Neuron (in vitro differentiated cells): Measurements from ENCODE around the gene STIP1.
A peak's percentile ranks its signal among the peaks of the same experiment; 100 is the strongest.

ENCODE experiments used
- H2AFZ ChIP-seq: one replicate; pipeline ENCODE4 v1.6.1; 2013; ENCODE audit warnings: low read depth, mild to moderate bottlenecking, inconsistent platforms, low read length, moderate library complexity
- H3K27me3 ChIP-seq: one replicate; pipeline ENCODE4 v1.6.1; 2013; ENCODE audit warnings: low read length; ENCODE audit not compliant: insufficient read depth
- H3K36me3 ChIP-seq: one replicate; pipeline ENCODE4 v1.6.1; 2013; ENCODE audit warnings: low read length; ENCODE audit not compliant: insufficient read depth
- H3K4me1 ChIP-seq: one replicate; pipeline ENCODE4 v1.6.1; 2013; ENCODE audit warnings: low read length; ENCODE audit not compliant: insufficient read depth
- H3K4me3 ChIP-seq: 2 replicates; pipeline ENCODE4 v1.5.1; 2013; ENCODE audit warnings: mild to moderate bottlenecking, low read length, moderate library complexity
- H3K9me3 ChIP-seq: one replicate; pipeline ENCODE4 v1.6.1; 2013; ENCODE audit warnings: low read length

The STIP1 gene

GRCh38 chr11:64185693-64186491 is at the start of gene STIP1:
Gene STIP1, plus strand, starts transcription at chr11:64186171. Its CDS starts 91 bp downstream, at chr11:64186262.
- H3K9me3 ChIP-seq, result no peaks in the 10 kb centered on the region
- H3K4me1 ChIP-seq, result peaks cover 12% of the 10 kb centered on the region
- H2AFZ ChIP-seq, result no peak within 1 kb of the TSS
- no peaks in the 10 kb centered on the region for H3K27me3 ChIP-seq
- H3K36me3 ChIP-seq, result peaks cover 15% of the 10 kb centered on the region
- peak within 1 kb of the TSS; percentile 68 for H3K4me3 ChIP-seq

GRCh38 chr11:64136765-64137441 is 49.1 kb upstream of the STIP1 start:
- H2AFZ ChIP-seq, result no peak overlapping the region
- H3K9me3 ChIP-seq, result no peaks in the 10 kb centered on the region
- no peaks in the 10 kb centered on the region for H3K27me3 ChIP-seq
- no peaks in the 10 kb centered on the region for H3K36me3 ChIP-seq
- H3K4me3 ChIP-seq, result no peak overlapping the region
- peaks cover 17% of the 10 kb centered on the region for H3K4me1 ChIP-seq

GRCh38 chr11:64138398-64138797 is 47.6 kb upstream of the STIP1 start:
- H3K27me3 ChIP-seq, result no peaks in the 10 kb centered on the region
- no peak overlapping the region for H2AFZ ChIP-seq
- H3K36me3 ChIP-seq, result no peaks in the 10 kb centered on the region
- H3K4me3 ChIP-seq, result no peak overlapping the region
- no peaks in the 10 kb centered on the region for H3K9me3 ChIP-seq
- H3K4me1 ChIP-seq, result peaks cover 12% of the 10 kb centered on the region

- Histone ChIP-seq H3K36me3 (no peaks in the 10 kb centered on the region), H3K9me3 (no peaks in the 10 kb centered on the region), H3K27me3 (no peaks in the 10 kb centered on the region), H3K4me1 (peaks cover 12% of the 10 kb centered on the region), H3K4me3 (no peak overlapping the region), H2AFZ (no peak overlapping the region)
Measured at GRCh38 chr11:64139049-64139448, 46.9 kb upstream of the STIP1 start.

- Histone ChIP-seq H3K4me3 (no peak overlapping the region), H3K4me1 (peaks cover 19% of the 10 kb centered on the region), H3K27me3 (no peaks in the 10 kb centered on the region), H2AFZ (no peak overlapping the region), H3K9me3 (no peaks in the 10 kb centered on the region), H3K36me3 (no peaks in the 10 kb centered on the region)
Measured at GRCh38 chr11:64140082-64140481, 45.9 kb upstream of the STIP1 start.

- peaks cover 24% of the 10 kb centered on the region for H3K4me1 ChIP-seq
- H2AFZ ChIP-seq, result no peak overlapping the region
- H3K4me3 ChIP-seq, result no peak overlapping the region
- H3K27me3 ChIP-seq, result no peaks in the 10 kb centered on the region
- H3K9me3 ChIP-seq, result no peaks in the 10 kb centered on the region
- H3K36me3 ChIP-seq, result no peaks in the 10 kb centered on the region
Measured at GRCh38 chr11:64141081-64141783, 44.7 kb upstream of the STIP1 start.

- H3K27me3 ChIP-seq, result no peaks in the 10 kb centered on the region
- peaks cover 21% of the 10 kb centered on the region for H3K4me1 ChIP-seq
- H3K9me3 ChIP-seq, result no peaks in the 10 kb centered on the region
- H2AFZ ChIP-seq, result no peak overlapping the region
- no peaks in the 10 kb centered on the region for H3K36me3 ChIP-seq
- H3K4me3 ChIP-seq, result no peak overlapping the region
Measured at GRCh38 chr11:64144587-64145472, 41.1 kb upstream of the STIP1 start.

GRCh38 chr11:64146036-64146955 is 39.7 kb upstream of the STIP1 start:
- Histone ChIP-seq H3K9me3 (no peaks in the 10 kb centered on the region), H3K4me1 (peaks cover 21% of the 10 kb centered on the region), H2AFZ (no peak overlapping the region), H3K4me3 (no peak overlapping the region), H3K27me3 (no peaks in the 10 kb centered on the region), H3K36me3 (no peaks in the 10 kb centered on the region)

- no peak overlapping the region for H2AFZ ChIP-seq
- H3K4me3 ChIP-seq, result no peak overlapping the region
- H3K36me3 ChIP-seq, result no peaks in the 10 kb centered on the region
- no peaks in the 10 kb centered on the region for H3K9me3 ChIP-seq
- H3K27me3 ChIP-seq, result no peaks in the 10 kb centered on the region
- H3K4me1 ChIP-seq, result peaks cover 23% of the 10 kb centered on the region
Measured at GRCh38 chr11:64148226-64148916, 37.6 kb upstream of the STIP1 start.

GRCh38 chr11:64148917-64149617 is 36.9 kb upstream of the STIP1 start:
- Histone ChIP-seq H3K4me3 (no peak overlapping the region), H3K27me3 (no peaks in the 10 kb centered on the region), H3K36me3 (no peaks in the 10 kb centered on the region), H3K9me3 (no peaks in the 10 kb centered on the region), H2AFZ (no peak overlapping the region), H3K4me1 (peaks cover 30% of the 10 kb centered on the region)

GRCh38 chr11:64150051-64150450 is 35.9 kb upstream of the STIP1 start:
- no peak overlapping the region for H3K4me3 ChIP-seq
- no peak overlapping the region for H2AFZ ChIP-seq
- no peaks in the 10 kb centered on the region for H3K9me3 ChIP-seq
- peaks cover 25% of the 10 kb centered on the region for H3K4me1 ChIP-seq
- H3K27me3 ChIP-seq, result no peaks in the 10 kb centered on the region
- H3K36me3 ChIP-seq, result no peaks in the 10 kb centered on the region
